Middle frontal gyrus (tissue), 1 donor: ENCODE measurements around the gene NIPSNAP3A.

Source experiments
- DNase-seq: peaks from one replicate; pipeline ENCODE4 v3.0.0-alpha.2; 2015; ENCODE audit warnings: low spot score; ENCODE audit errors: extremely low spot score

The NIPSNAP3A gene

DNA sequence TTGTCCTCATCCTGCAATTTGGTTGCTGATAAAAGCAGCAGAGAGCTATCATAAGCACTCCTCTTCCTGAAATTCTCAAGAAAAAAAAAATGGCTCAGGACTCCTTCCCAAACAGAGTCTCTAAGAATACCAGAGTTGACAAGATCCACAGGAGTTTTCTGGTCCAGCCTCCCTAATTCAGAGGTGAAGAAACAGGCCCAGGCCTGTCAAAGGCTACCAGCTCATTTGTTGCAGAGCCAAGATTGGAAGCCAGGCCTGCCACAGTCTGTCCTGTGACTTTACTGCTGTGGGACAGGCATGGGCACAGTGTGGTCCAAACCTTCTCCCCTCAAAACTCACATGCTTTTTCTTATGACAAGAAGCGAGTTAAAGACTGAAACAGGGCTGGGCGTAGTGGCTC, 58.0 kb downstream of the NIPSNAP3A start:
- no peak for DNase-seq

DNA sequence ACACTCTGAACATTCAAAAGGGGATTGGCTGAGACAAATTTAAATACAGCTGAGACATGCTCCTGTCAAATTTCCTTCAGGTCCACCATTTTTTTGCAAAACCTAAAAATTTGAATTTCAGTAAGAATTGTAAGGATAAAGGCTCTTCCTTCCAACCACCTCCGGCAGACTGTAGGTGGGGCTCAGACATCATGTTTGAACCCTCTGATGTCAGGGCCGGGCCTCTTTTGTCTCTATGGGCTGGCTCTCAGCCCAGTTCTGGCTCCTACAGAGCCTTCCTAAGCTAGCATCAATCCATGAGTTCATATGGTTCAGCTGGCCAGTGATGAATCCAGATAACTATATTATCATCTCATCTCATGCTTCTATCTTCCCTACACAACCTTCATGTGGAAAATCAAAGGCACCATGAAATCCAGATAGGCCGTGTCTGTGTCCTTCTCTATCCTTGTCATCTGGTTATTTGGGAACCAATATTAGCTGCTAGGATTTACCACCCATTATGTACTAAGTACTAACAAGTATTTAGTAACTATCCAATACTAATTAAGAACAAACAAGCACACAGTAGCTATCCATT, 60.6 kb downstream of the NIPSNAP3A start:
- DNase-seq = no peak
